ENCODE results near the gene TRPV4. TPM values are rescaled to one million over a fixed set of nuclear protein-coding genes. Genes with fewer than 3 reads are reported as not detected.

The TRPV4 gene
- total and polyA plus RNA-seq, 9 donors: 0.13 to 3.3 (median 0.99) TPM

GRCh38 chr12:109764776-109765445 is 68.3 kb downstream of the TRPV4 start:
- DNase-seq: no peak
- 63% methylated on average over 12 of the region's 18 CpGs for WGBS (ENCODE audit: insufficient coverage)
- Histone ChIP-seq H3K27me3 (ENCODE audit: control insufficient read depth, insufficient read depth, low read length) (no peaks in the 10 kb centered on the region), H3K4me3 (ENCODE audit: low read length) (no peak overlapping the region), H3K9me3 (replicated peaks; ENCODE audit: control insufficient read depth, low read depth, low read length) (peaks cover 8% of the 10 kb centered on the region), H3K36me3 (ENCODE audit: control insufficient read depth, insufficient read depth, low read length) (no peaks in the 10 kb centered on the region), H3K4me1 (ENCODE audit: control insufficient read depth, insufficient read depth, low read length) (peaks cover 9% of the 10 kb centered on the region), H3K27ac (ENCODE audit: low read length) (no peak overlapping the region)

- H3K27ac ChIP-seq (ENCODE audit: low read length): no peak overlapping the region
- no peak overlapping the region for H3K4me3 ChIP-seq (ENCODE audit: low read length)
- no peak for DNase-seq
- peaks cover 17% of the 10 kb centered on the region for H3K4me1 ChIP-seq (ENCODE audit: control insufficient read depth, insufficient read depth, low read length)
- H3K9me3 ChIP-seq (replicated peaks; ENCODE audit: control insufficient read depth, low read depth, low read length): peaks cover 8% of the 10 kb centered on the region
- H3K36me3 ChIP-seq (ENCODE audit: control insufficient read depth, insufficient read depth, low read length): no peaks in the 10 kb centered on the region
- WGBS (ENCODE audit: insufficient coverage): no CpG with 5 or more reads among the region's 3 CpGs
- no peaks in the 10 kb centered on the region for H3K27me3 ChIP-seq (ENCODE audit: control insufficient read depth, insufficient read depth, low read length)
These were observed 69.1 kb downstream of the TRPV4 start for GRCh38 chr12:109764123-109764522.

DNA sequence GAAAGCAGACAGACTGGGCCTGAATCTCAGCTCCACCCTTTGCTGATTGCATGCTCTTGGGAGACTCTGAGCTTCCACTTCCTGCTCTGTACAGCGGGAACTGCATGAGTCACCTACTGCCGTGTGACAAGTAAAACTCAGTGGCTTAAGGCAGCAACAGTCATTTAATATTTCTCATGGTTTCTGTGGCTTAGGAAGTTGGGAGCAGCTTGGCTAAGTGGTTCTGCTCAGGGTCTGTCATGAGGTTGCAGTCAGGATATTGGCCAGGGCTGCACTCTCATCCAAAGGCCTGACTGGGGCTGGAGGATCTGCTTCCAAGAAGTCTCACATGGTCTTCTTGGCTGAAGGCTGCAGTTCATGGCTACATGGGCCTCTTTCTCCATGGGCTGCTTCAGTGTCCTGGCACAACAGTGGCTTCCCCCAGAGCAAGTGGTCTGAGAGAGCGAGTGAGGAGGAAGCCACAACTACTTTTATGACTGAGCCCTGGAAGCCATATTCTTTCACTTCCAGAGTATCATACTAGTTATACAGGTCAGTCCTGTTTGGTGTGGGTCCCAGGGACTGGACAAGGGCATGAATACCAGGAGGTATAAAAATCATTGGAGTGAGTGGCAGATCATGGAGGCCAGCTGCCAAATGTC is 69.9 kb downstream of the TRPV4 start:
- Histone ChIP-seq H3K27ac (ENCODE audit: low read length) (no peak overlapping the region), H3K4me3 (ENCODE audit: low read length) (no peak overlapping the region), H3K36me3 (ENCODE audit: control insufficient read depth, insufficient read depth, low read length) (no peaks in the 10 kb centered on the region), H3K4me1 (ENCODE audit: control insufficient read depth, insufficient read depth, low read length) (peaks cover 20% of the 10 kb centered on the region), H3K27me3 (ENCODE audit: control insufficient read depth, insufficient read depth, low read length) (no peaks in the 10 kb centered on the region), H3K9me3 (replicated peaks; ENCODE audit: control insufficient read depth, low read depth, low read length) (peaks cover 8% of the 10 kb centered on the region)
- no peak for DNase-seq
- WGBS (ENCODE audit: insufficient coverage): 85% methylated on average over 2 of the region's 3 CpGs

- H3K27ac ChIP-seq (ENCODE audit: low read length): no peak overlapping the region
- peaks cover 20% of the 10 kb centered on the region for H3K4me1 ChIP-seq (ENCODE audit: control insufficient read depth, insufficient read depth, low read length)
- H3K27me3 ChIP-seq (ENCODE audit: control insufficient read depth, insufficient read depth, low read length): no peaks in the 10 kb centered on the region
- DNase-seq: no peak
- no peaks in the 10 kb centered on the region for H3K36me3 ChIP-seq (ENCODE audit: control insufficient read depth, insufficient read depth, low read length)
- WGBS (ENCODE audit: insufficient coverage): 75% methylated on average over 2 of the region's 2 CpGs
- no peak overlapping the region for H3K4me3 ChIP-seq (ENCODE audit: low read length)
- peaks cover 8% of the 10 kb centered on the region for H3K9me3 ChIP-seq (replicated peaks; ENCODE audit: control insufficient read depth, low read depth, low read length)
These were observed 70.5 kb downstream of the TRPV4 start for GRCh38 chr12:109762673-109763191.

GRCh38 chr12:109762071-109762672 is 71.0 kb downstream of the TRPV4 start:
- Histone ChIP-seq H3K9me3 (replicated peaks; ENCODE audit: control insufficient read depth, low read depth, low read length) (peaks cover 8% of the 10 kb centered on the region), H3K36me3 (ENCODE audit: control insufficient read depth, insufficient read depth, low read length) (no peaks in the 10 kb centered on the region), H3K4me1 (ENCODE audit: control insufficient read depth, insufficient read depth, low read length) (peaks cover 20% of the 10 kb centered on the region), H3K4me3 (ENCODE audit: low read length) (no peak overlapping the region), H3K27me3 (ENCODE audit: control insufficient read depth, insufficient read depth, low read length) (no peaks in the 10 kb centered on the region), H3K27ac (ENCODE audit: low read length) (no peak overlapping the region)
- no peak for DNase-seq
- 78% methylated on average over 10 of the region's 12 CpGs for WGBS (ENCODE audit: insufficient coverage)

DNA sequence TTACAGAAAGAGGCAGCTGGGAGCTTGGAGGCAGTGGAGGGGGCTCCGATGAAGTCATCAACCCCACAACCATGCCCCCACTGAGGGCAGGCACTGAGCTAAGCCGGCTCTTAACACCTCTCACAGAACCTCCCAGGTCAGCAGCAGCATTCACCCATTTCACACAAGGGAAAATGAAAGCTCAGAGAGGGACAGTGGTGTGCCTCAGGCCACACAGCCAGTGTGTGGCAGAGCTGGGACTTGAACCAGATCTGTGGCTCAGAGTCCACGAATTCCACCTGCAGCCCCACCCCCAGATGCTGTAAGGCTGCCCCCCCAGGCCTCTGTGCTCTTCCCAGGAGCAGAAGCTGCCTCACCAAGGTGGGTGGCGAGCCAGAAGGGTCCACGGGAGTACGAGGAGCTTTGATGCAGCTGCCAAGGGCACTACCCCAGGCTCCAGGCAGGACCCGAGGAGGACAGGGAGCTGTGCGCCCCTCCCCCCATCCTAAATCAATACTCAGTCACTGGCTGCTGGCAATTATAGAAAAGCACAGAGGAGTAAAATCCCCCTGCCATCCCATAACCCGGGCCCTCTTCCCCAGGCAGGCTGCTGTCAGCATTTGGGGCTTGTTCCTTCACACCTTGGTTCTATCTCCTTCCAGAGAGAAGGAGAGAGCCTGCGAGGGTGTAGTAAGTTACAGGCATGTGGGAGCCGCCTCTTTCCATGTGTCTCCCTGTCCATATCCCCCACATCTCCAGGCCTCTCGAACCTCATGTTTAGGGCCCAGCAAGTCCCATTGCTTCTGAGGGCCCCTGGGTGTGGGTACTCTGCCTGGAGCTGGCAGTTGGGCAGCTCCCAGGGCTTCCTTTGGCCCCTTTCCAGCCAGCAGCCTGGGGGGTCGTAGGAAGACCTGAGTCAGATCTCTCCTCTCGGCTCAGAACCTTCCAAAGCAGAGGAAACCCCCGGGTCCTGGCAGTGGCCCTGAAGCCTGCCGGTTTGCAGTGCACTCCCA is 72.0 kb downstream of the TRPV4 start:
- Histone ChIP-seq H3K4me1 (ENCODE audit: control insufficient read depth, insufficient read depth, low read length) (peaks cover 20% of the 10 kb centered on the region), H3K27ac (ENCODE audit: low read length) (no peak overlapping the region), H3K4me3 (ENCODE audit: low read length) (no peak overlapping the region), H3K27me3 (ENCODE audit: control insufficient read depth, insufficient read depth, low read length) (no peaks in the 10 kb centered on the region), H3K36me3 (ENCODE audit: control insufficient read depth, insufficient read depth, low read length) (no peaks in the 10 kb centered on the region), H3K9me3 (replicated peaks; ENCODE audit: control insufficient read depth, low read depth, low read length) (peaks cover 12% of the 10 kb centered on the region)
- 64% methylated on average over 7 of the region's 16 CpGs for WGBS (ENCODE audit: insufficient coverage)
- no peak for DNase-seq

- WGBS (ENCODE audit: insufficient coverage): 74% methylated on average over 13 of the region's 18 CpGs
- H3K27me3 ChIP-seq (ENCODE audit: control insufficient read depth, insufficient read depth, low read length): no peaks in the 10 kb centered on the region
- no peak overlapping the region for H3K27ac ChIP-seq (ENCODE audit: low read length)
- H3K4me1 ChIP-seq (ENCODE audit: control insufficient read depth, insufficient read depth, low read length): peaks cover 20% of the 10 kb centered on the region
- peaks cover 14% of the 10 kb centered on the region for H3K9me3 ChIP-seq (replicated peaks; ENCODE audit: control insufficient read depth, low read depth, low read length)
- peak; percentile 16 for DNase-seq
- H3K36me3 ChIP-seq (ENCODE audit: control insufficient read depth, insufficient read depth, low read length): no peaks in the 10 kb centered on the region
- no peak overlapping the region for H3K4me3 ChIP-seq (ENCODE audit: low read length)
These were observed 72.9 kb downstream of the TRPV4 start for GRCh38 chr12:109760031-109760929.

DNA sequence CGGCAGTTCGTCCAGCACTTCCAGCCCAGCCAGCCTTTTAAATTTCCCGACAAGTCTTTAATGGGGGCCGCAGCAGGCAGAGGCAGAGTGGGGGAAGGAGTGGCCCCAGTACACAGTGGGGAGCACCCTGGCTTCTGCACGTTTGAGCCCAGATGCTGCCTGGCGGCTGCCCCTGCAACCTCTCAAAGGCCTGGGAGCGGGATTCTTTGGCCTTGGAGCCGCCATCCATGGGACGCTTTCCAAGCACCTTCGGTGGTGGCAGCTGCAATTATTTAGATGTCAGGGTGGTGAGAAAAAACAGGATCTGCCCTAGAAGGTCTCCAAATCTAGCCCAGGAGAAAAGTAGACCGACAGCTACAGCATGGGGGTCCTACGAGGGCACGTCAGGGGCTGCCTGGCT is 73.6 kb downstream of the TRPV4 start:
- H3K27ac ChIP-seq (ENCODE audit: low read length): no peak overlapping the region
- no peak for DNase-seq
- H3K36me3 ChIP-seq (ENCODE audit: control insufficient read depth, insufficient read depth, low read length): no peaks in the 10 kb centered on the region
- peaks cover 20% of the 10 kb centered on the region for H3K4me1 ChIP-seq (ENCODE audit: control insufficient read depth, insufficient read depth, low read length)
- H3K4me3 ChIP-seq (ENCODE audit: low read length): no peak overlapping the region
- peaks cover 14% of the 10 kb centered on the region for H3K9me3 ChIP-seq (replicated peaks; ENCODE audit: control insufficient read depth, low read depth, low read length)
- WGBS (ENCODE audit: insufficient coverage): 31% methylated on average over 10 of the region's 13 CpGs
- H3K27me3 ChIP-seq (ENCODE audit: control insufficient read depth, insufficient read depth, low read length): no peaks in the 10 kb centered on the region
